CD4-positive, alpha-beta T cell treated with Interleukin-15 for 4 hours (primary cell): ENCODE data around the gene SUGCT.

Experiments
- DNase-seq: peaks from one replicate; pipeline ENCODE4 v3.0.0-alpha.2; 2020; ENCODE audit warnings: low spot score

The SUGCT gene

DNA sequence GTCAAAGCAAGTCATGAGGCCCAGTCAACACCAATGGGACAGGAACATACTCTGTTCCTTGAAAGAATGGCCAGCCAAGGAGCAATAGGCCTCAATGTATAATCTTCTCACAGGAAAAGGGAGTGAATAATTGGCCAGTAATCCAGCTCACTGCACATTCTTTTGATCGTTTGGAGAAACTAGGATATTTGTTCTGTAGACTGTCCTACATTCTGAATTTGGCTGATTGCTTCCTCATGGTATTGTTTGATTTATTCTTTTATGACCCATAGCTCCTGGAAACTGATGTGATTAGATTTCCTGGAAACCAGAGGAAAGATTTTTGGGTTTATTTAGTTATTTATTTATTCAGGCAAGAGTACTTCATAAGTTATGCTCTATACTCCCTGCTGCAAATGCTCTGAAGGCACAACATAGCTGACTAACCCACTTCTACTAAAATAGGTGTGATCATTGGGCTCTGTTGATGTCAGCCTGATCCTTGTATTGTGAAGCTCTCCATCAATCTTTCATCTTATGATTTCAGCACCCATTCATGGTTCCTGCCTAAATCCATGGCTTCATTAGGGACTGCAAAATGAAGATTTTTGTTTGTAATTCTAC is 745.2 kb downstream of the SUGCT start:
- no peak for DNase-seq

DNA sequence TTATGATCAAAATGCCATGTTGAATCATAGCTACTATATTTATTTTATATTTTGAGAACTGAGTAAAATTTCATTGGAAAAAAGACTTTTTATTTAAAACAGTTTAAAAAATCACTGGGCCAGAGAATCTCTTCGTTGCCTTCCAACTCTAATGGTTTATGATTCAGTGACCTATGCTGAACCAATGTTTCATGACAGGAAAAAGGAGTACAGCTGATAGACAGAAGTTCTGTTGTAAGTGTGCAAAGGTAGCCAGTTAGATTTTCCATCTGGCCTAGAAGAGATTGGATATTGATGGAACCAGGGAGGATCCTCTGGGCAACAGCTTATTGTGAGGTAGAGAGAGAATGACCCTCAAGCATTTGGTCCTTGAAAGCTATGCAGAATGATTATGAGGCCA is 745.8 kb downstream of the SUGCT start:
- DNase-seq: no peak

DNA sequence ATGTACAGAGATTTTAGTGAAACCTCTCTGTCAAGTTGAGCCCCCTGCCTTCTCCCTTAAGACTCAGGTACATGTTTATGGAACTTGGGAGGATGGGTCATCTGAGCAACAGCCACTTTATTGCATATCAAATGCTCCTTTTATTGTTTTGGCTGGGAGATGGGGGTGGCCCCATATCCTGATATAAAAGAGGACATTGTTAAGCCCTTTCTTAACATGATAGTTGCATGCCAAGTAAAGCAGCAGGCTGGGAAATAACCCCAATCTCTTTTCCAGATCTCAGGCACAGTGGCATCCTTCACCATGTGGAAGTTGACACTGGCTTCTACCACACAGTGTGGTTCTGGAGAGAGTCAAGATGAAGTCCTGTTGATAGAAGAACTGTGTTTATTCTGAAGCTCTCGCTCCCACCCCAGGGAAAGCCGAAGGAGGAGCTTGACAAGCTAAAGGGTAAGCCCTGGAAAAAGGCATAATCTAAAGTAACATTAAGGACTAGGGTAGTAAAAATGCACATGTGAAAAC is 746.7 kb downstream of the SUGCT start:
- DNase-seq: no peak

DNA sequence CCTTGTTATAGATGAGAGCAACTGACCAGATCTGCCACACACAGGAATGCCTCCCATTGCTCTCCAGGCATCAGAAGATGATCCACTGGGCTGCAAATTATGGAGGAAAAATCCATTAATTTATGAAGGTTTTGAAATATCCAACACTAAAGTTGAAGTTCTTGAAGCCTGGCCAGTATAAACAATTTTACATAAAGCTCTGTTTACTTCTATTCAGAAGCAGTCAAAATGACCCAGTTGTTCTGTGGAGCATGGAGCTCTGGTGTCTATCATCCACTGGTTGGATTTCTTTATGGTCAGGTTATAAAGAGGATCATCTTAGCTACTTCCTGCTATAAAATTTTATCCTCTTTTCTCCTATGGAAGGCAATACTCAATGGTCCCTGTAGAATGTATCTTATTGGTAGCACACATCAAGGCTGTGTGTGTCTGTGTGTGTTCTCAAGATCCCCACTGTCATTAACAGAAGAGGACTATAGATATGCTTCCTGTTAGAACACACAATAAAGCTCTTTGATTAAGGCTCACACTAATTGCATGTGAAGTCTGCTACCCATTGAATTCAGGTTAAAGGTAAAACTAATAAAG is 747.4 kb downstream of the SUGCT start:
- DNase-seq: no peak

DNA sequence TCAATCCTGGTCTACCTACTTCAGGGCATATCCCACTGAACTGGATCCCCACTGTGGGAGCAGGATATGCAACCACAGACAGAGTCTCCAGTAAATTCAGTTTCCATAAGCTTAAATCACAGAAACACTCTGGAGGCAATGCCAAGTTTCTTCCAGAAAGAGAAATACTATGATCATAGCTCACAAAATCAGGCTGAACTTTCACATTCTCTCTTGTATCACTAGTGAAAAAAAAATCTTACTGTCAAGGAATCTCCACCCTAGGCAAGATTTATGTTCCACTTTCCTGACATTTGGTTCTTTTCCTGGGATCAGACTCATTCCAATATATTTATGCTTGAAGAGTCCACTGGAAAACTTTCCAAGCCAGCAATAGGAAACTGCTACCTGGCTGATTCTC is 749.0 kb downstream of the SUGCT start:
- no peak for DNase-seq

DNA sequence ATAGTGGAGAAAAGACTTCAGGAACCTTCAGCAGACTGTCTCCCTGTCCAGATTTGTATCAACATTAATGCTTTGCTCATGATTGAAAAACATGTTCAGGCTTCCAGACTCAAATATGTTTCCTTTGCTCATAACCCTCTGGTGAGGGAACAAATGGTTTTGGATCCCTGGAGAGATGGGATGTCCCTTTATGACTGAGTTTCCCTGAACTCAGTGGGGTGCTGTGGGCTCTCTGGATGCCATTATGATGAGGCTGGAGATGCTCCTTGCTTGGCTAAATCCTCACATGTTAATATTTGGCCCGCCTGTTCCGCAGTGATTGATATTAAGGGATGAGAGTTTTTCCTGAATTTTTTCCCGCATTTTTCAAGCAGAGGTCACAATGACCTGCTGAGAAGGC is 749.4 kb downstream of the SUGCT start:
- no peak for DNase-seq

DNA sequence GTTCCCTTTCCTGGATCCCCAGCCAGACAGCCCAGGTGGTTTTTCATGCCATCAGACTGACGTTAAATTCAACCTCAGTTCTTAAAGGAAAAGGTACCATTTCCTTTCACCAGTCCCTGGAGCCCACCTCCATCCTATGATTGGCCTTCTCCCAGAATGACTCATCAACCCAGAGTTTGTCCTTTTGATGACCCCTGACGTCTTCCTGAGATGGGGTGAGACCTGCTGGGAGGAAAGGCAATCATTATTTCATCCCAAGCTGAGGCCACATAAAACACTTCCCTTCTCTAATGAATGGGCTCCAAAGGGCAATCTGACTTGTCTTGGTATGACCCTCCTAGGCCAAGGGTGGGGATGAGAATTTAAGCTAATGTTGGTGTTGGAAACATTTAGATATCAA is 750.7 kb downstream of the SUGCT start:
- no peak for DNase-seq

DNA sequence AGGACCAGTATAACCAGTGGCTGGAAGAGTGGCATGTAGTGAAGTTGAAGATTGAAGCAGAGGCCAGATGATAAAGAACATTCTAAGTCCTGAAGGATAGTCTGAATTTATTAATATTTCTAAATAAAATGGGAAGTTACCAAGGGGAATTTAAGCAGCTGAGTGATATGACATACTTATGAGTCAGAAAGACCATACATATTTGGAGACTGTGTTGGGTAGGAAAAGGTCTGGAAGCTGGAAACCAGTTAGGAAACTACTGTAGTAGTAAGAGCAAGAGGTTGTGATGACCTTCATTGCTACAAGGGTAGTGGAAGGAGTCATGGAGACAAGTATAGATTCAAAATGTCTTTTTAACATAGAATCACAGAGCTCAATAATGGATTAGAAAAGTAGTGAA is 752.3 kb downstream of the SUGCT start:
- no peak for DNase-seq

DNA sequence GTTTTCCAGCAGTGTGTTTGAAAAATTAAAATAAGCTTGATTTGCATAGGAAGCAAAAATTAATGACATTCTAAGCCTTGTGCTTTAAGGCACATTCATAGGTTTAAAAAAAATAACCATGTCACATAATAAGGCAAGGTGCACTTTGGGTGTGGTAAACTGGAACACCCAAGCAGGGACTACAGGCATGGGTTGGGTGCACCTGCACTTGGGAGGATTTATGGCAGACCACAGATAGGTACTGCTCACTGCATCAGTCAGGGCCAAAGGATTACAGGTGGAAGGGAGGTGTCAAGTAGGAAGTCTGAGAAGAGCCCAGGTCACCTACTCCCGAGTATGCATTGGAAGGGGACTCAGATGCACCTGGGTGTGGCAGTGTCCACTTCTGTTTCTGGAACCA is 753.7 kb downstream of the SUGCT start:
- DNase-seq: no peak

DNA sequence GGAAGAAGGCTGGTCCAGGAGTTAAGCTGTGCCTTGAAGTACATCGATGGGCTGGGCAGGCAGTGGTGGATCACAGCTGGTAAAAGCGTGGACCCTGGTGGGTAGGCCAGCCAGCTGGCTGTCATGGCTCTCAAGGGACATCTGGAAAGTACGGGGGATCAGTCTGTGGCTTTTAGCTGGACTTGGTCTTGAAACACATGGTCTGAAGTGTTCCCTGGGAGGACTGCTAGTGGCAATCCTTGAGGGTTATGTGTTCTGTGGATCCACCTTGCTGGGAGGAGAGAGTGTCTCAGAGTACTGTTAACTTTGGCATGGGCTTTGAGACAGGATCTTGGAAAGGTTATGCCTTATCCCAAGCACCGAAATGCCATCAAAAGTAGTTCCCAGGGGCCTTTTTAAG is 754.3 kb downstream of the SUGCT start:
- DNase-seq: no peak

DNA sequence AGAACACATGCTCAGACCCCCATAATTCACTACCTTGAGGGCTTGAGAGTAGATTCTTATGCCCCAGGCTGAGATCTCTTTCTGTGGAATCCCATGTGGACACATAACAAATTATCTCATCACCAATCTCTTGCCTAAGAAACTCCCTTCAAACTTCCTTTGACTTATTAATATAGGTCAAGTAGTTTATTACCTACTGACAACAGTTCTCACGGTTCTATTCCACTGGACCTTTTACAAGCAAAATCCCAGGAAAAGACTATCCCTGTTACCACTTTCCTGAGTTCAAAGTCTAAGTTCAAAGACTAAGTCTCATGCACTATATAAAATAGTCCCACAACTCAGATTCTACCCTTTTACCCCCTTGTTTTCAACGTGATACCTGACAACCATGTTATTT is 754.7 kb downstream of the SUGCT start:
- no peak for DNase-seq

DNA sequence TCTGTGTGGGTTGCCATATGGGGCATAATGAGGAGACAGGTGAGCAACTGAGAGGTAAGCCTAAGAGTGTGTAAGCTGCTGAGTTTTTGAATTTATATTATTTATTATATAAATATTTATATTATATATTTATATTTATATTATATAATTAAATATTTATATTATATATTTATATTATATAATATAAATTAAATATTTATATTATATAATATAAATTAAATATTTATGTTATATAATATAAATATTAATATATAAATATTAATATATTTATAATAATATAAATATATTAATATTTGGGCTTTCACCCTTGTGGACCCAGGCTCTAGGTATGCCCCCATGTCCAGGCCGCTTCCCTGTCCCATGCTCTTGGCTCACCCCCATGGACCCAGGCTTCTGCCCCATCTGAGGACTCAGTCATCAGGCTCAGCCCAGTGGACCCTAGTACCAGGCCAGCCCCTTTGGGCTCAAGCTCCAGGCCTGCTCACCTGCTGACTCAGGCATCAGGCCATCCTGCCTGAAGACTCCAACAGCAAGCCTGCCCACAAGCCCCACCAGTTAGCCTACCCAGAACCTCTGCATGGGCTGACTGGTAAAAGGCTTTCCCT is 755.4 kb downstream of the SUGCT start:
- DNase-seq: no peak

DNA sequence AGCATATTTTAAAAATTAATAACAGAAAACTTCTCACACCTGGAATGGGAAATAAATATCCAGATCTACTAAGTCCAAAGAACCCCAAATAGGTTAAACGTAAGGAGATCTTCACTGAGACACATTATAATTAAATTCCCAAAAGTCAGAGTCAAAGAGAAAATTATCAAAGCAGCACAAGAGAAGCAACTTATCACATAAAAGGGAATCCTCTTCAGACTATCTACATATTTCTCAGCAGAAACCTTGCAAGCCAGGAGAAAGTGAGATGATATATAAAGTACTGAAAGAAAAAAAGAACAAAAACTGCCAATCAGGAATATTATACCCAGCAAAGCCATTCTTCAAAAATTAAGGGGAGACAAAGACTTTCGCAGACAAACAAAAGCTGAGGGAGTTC is 756.4 kb downstream of the SUGCT start:
- DNase-seq: no peak

DNA sequence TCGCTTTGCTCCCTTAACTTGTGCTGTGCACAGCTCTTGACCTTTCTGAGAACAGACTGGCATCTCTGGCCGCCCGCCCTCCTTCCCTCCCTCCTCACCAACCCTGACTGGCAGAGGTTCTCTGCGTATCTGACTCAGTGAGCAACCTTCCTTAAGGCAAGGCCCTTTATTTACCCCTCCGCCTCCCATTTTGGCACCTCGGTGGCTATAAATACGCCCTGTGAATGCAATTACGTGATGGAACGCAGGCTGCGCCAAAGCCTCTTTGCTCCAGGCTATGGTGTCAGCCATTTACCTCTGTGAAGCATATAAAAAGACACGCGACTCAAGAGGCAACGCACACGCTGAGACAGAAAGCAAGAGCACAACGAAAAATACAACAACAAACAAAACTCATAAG is 764.3 kb downstream of the SUGCT start:
- no peak for DNase-seq

DNA sequence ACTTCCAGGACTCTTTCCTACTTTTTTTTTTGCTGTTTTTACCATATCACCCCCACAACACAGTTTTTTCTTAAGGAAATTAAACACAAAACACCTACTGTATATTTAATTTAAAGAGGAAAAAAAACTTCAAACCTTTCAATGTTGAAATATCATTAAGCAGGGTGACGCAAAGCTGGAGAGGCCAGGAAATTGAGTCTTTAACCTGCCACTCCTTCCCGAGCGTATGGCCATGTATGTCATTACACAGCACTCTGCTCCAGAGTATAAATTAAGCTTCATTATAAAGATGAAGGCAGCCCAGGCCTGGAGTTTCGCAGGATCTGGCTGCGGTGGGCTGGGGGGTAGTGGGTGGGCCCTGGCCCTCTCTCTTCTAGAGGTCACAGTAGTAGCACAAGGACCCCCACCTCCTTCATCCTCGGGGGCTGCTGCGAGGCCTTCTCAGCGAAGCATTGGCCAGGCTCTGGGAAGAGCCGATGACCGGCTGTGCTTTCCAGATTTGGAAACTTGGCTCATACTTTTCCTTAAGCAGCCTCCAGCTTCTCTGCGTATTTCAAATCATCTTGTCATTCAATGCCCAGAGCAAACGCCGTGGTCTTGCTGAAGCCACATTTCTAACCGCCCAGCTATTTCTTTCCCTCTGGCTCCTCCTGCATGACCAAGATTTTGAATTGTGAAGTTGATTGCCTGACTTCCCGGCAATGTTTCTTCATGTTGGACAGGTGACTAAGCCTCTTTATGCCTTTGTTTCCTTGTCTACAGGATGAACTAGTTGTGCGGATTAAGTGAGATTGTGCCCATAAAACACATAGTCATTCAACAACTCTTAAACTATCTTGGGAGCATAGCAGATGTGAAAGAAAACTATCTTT is 765.1 kb downstream of the SUGCT start:
- no peak for DNase-seq

DNA sequence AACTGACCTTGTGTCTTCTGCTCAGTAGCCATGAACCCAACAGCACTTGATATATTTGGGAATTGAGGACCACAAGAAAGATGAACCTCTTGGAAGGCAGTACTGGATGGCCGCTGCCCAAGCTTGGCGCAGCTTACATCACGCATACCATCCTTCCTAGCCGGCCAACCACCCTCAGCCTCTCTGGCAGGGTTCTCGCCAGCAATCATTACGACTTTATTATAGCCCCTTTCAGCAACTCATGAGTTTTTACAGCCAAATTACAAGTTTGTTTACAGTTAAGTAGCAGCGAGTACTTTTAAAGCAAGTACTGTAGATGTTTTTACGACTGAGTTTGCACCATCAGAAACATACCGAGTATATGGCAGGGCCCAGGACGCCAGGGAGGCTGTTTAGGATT is 769.1 kb downstream of the SUGCT start:
- no peak for DNase-seq

DNA sequence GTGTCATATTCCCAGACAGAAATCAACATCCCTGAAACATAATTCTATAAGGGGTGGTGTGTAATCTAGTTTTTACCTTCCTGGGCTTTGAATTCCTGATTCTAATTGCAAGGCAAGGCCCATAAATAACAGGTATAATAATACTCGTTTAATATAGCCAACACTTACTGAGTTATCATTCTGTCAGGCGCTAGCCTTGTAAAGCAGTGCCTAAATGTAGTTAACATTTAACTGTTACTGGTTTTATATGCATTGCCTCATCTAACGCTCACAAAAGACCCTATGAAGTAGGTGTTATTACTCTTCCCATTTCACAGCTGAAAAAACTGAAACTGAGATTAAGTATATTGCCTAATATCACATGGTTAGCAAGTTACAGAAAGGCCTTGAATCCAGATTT is 772.5 kb downstream of the SUGCT start:
- no peak for DNase-seq

DNA sequence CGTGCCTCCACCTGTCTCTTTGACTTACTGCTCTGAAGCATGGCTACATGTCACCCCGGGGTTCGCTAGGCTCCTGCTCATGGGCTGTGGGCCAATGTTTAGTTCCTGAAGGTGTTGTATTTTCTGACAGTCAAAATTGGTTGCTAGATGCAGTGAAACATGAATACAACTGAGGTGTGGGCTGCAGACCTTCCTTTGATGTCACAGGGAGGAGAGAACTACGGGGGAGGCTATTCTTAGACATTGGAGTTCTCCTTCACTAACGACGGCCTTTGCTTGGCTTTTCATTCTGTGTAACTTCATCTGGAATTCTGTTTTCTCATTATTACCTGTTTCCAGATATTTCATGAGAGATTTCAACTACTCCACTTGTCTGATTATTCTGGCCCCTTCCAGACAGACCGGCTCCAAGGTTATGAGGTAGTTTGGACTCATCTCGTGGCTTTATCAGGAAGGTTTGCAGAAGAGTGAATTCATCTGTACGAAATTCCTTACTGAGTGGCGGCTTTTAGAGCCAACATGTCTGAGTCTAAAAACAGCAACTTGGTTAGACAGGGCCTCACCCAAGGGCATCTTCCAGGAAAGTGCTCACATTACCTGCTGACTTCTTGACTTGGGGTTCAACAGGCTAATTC is 774.7 kb downstream of the SUGCT start:
- DNase-seq: no peak
